Upper lobe of left lung (tissue), 6 donors: ENCODE data around the gene NR2C2. TPM values are rescaled to one million over a fixed set of nuclear protein-coding genes. Genes with fewer than 3 reads are reported as not detected.

ENCODE experiments used
- ATAC-seq, 2 donors: fragments of 200-7000 bp; cut with Tn5 transposase; one replicate each; pipeline ENCODE4 v1.9.1; 2022; ENCODE audit warnings: mild to moderate bottlenecking in 2 of 2, moderate library complexity in 2 of 2; ENCODE audit not compliant: low FRiP score in 2 of 2
- DNase-seq, 2 donors: peaks; one replicate each; pipeline ENCODE4 v3.0.0-alpha.2; 2019 to 2020
- H3K27ac ChIP-seq, 4 donors: fragments of 200-600 bp; sonication (generic); one replicate each; pipeline ENCODE4 v1.5.1; 2016 to 2019
- H3K27me3 ChIP-seq, 4 donors: fragments of 200-600 bp; sonication (generic); one replicate each; pipeline ENCODE4 v1.5.1; 2017 to 2019
- H3K36me3 ChIP-seq, 4 donors: fragments of 200-600 bp; sonication (generic); one replicate each; pipeline ENCODE4 v1.5.1; 2016 to 2019
- H3K4me1 ChIP-seq, 4 donors: fragments of 200-600 bp; sonication (generic); one replicate each; pipeline ENCODE4 v1.5.1; 2018 to 2019
- H3K4me3 ChIP-seq, 4 donors: fragments of 200-600 bp; sonication (generic); one replicate each; pipeline ENCODE4 v1.5.1; 2017 to 2019; ENCODE audit warnings: mild to moderate bottlenecking in 2 of 4, moderate library complexity in 1 of 4
- H3K9me3 ChIP-seq, 4 donors: fragments of 200-600 bp; sonication (generic); one replicate each; pipeline ENCODE4 v1.5.1; 2018 to 2019
- CTCF ChIP-seq, 6 experiments: fragments of 450-650 bp in 4 of 6; fragments of 200-600 bp in 2 of 6; sonication (generic) in 2 of 6; IDR thresholded peaks; one replicate each; pipeline ENCODE4 v1.5.1; 2016 to 2019; ENCODE audit warnings: antibody characterized with exemption in 6 of 6
- EP300 ChIP-seq, 4 donors: sonication (generic); formaldehyde crosslinking; IDR thresholded peaks; one replicate each; pipeline ENCODE4 v1.5.1; 2017; ENCODE audit warnings: antibody characterized with exemption in 4 of 4, control low read depth in 2 of 4
- POLR2A ChIP-seq, 4 donors: fragments of 450-650 bp; IDR thresholded peaks; one replicate each; pipeline ENCODE4 v1.5.1; 2016 to 2017; ENCODE audit warnings: antibody characterized with exemption in 4 of 4, mild to moderate bottlenecking in 2 of 4
- POLR2AphosphoS5 ChIP-seq, 2 donors: sonication (generic); formaldehyde crosslinking; IDR thresholded peaks; one replicate each; pipeline ENCODE4 v1.5.1; 2017; ENCODE audit warnings: antibody characterized with exemption in 2 of 2
- WGBS, 2 donors: methylation state at CpG; one replicate each; pipeline ENCODE4 v1.1.5; 2017 to 2018; 5-methylcytosine and 5-hydroxymethylcytosine counted together
- total RNA-seq, 6 donors: library from RNA; depleted of rRNA in 4 of 6; stranded (reverse); fragments of >200 nt in 4 of 6; gene quantifications; one replicate each; pipeline versions ENCODE4 v1.1.0 to v1.2.1, GENCODE V29; 2016 to 2021
- donor health status: DM: no; HTN: no; CAD: no; lungs with moderate emphysema.
- donor health status: DM: no; HTN: yes; CAD: no; lungs with severe emphysema.

The NR2C2 gene
- total RNA-seq, 6 donors from 2014 or later: 24.9 to 54.0 (median 46.6) TPM

- H3K36me3 ChIP-seq: peaks cover 0 to 20% (median 6%) of the 10 kb centered on the region in 4 donors
- no peak overlapping the region for H3K4me3 ChIP-seq
- ATAC-seq: no peak
- no peaks in the 10 kb centered on the region for H3K27me3 ChIP-seq
- H3K27ac ChIP-seq: peak overlapping the region in 1 of 4 donors; percentile 2
- TF ChIP-seq POLR2AphosphoS5 (IDR thresholded peaks at IDR 0.05) (no peak), EP300 (IDR thresholded peaks at IDR 0.05) (no peak), POLR2A (IDR thresholded peaks at IDR 0.05) (no peak), CTCF (IDR thresholded peaks at IDR 0.05) (no peak)
- 40 to 66% methylated on average over 1 of the region's 1 CpG for WGBS, 2 donors
- H3K4me1 ChIP-seq: peaks cover 4 to 15% (median 11%) of the 10 kb centered on the region in 4 donors
- H3K9me3 ChIP-seq: no peaks in the 10 kb centered on the region
- DNase-seq: no peak
Measured at GRCh38 chr3:14976317-14976716, 28.9 kb downstream of the NR2C2 start.

GRCh38 chr3:14980689-14981088 is 33.3 kb downstream of the NR2C2 start:
- Histone ChIP-seq H3K36me3 (no peaks in the 10 kb centered on the region), H3K27me3 (no peaks in the 10 kb centered on the region), H3K4me3 (no peak overlapping the region), H3K9me3 (no peaks in the 10 kb centered on the region), H3K27ac (no peak overlapping the region), H3K4me1 (peaks cover 4 to 15% (median 11%) of the 10 kb centered on the region in 4 donors)
- no peak for TF ChIP-seq EP300 (IDR thresholded peaks at IDR 0.05)
- TF ChIP-seq CTCF (IDR thresholded peaks at IDR 0.05): no peak
- TF ChIP-seq POLR2AphosphoS5 (IDR thresholded peaks at IDR 0.05): no peak
- no peak for TF ChIP-seq POLR2A (IDR thresholded peaks at IDR 0.05)
- 74 to 76% methylated on average over 4 of the region's 4 CpGs for WGBS, 2 donors
- ATAC-seq (peak in 1 of 2 donors; percentile 55), DNase-seq (no peak)

GRCh38 chr3:14984581-14985113 is 37.3 kb downstream of the NR2C2 start:
- H3K36me3 ChIP-seq: no peaks in the 10 kb centered on the region
- ATAC-seq (no peak), DNase-seq (no peak)
- H3K4me1 ChIP-seq: peaks cover 0 to 7% (median 4%) of the 10 kb centered on the region in 4 donors
- WGBS, 2 donors: 98% methylated on average over 3 of the region's 3 CpGs
- H3K27ac ChIP-seq: no peak overlapping the region
- H3K27me3 ChIP-seq: no peaks in the 10 kb centered on the region
- H3K9me3 ChIP-seq: no peaks in the 10 kb centered on the region
- no peak overlapping the region for H3K4me3 ChIP-seq
- TF ChIP-seq EP300 (IDR thresholded peaks at IDR 0.05) (no peak), CTCF (IDR thresholded peaks at IDR 0.05) (no peak), POLR2AphosphoS5 (IDR thresholded peaks at IDR 0.05) (no peak), POLR2A (IDR thresholded peaks at IDR 0.05) (no peak)

- no peak for TF ChIP-seq EP300 (IDR thresholded peaks at IDR 0.05)
- no peak for TF ChIP-seq POLR2AphosphoS5 (IDR thresholded peaks at IDR 0.05)
- no peak for TF ChIP-seq POLR2A (IDR thresholded peaks at IDR 0.05)
- no peak for TF ChIP-seq CTCF (IDR thresholded peaks at IDR 0.05)
- no peak for ATAC-seq
- Histone ChIP-seq H3K36me3 (no peaks in the 10 kb centered on the region), H3K4me1 (peaks cover 14 to 39% (median 20%) of the 10 kb centered on the region in 4 donors), H3K9me3 (no peaks in the 10 kb centered on the region), H3K27ac (no peak overlapping the region), H3K4me3 (no peak overlapping the region), H3K27me3 (no peaks in the 10 kb centered on the region)
- WGBS, 2 donors: 92 to 100% methylated on average over 3 of the region's 3 CpGs
- DNase-seq: no peak
Measured at GRCh38 chr3:14988988-14989394, 41.6 kb downstream of the NR2C2 start.
